ENCODE results near the gene THAP3. TPM values are rescaled to one million over a fixed set of nuclear protein-coding genes. Genes with fewer than 3 reads are reported as not detected.

The THAP3 gene
- polyA plus RNA-seq, 4 donors: 14.3 to 35.1 (median 18.0) TPM

GRCh38 chr1:6613361-6614018, 11.2 kb upstream of the THAP3 start, which contains the start of gene PHF13:
TSS of gene PHF13 (plus strand) at chr1:6613731. CDS start at chr1:6614067, 336 bp downstream.
- no peaks in the 10 kb centered on the region for H3K4me1 ChIP-seq (ENCODE audit: control insufficient read depth in 3 of 3, insufficient read depth in 2 of 3, low read depth in 1 of 3, low read length in 2 of 3)
- H3K4me3 ChIP-seq (ENCODE audit: low read depth in 1 of 3, low read length in 3 of 3): peak within 1 kb of the TSS; percentile 87 to 99 (median 99)
- FAIRE-seq: no peak

GRCh38 chr1:6614019-6614928, 10.4 kb upstream of the THAP3 start:
- 0 to 2% (median 1%) methylated on average over 43 to 114 of the region's 117 CpGs for WGBS, 3 donors
- FAIRE-seq (no peak), DNase-seq (peak; percentile 26 to 67)
- peaks cover 0 to 21% (median 0%) of the 10 kb centered on the region in 3 donors for H3K36me3 ChIP-seq (ENCODE audit: control insufficient read depth in 3 of 3, insufficient read depth in 2 of 3, low read depth in 1 of 3, low read length in 3 of 3)
- H3K9me3 ChIP-seq (ENCODE audit: control insufficient read depth in 2 of 2, insufficient read depth in 1 of 2, low read depth in 1 of 2, low read length in 1 of 2): no peaks in the 10 kb centered on the region
- no peaks in the 10 kb centered on the region for H3K27me3 ChIP-seq (ENCODE audit: control insufficient read depth in 3 of 3, insufficient read depth in 3 of 3, low read length in 3 of 3)
- peak overlapping the region; percentile 65 to 87 (median 78) for H3K27ac ChIP-seq (ENCODE audit: low read depth in 1 of 3, low read length in 2 of 3)
- peak overlapping the region; percentile 56 to 99 (median 99) for H3K4me3 ChIP-seq (ENCODE audit: low read depth in 1 of 3, low read length in 3 of 3)
- no peaks in the 10 kb centered on the region for H3K4me1 ChIP-seq (ENCODE audit: control insufficient read depth in 3 of 3, insufficient read depth in 2 of 3, low read depth in 1 of 3, low read length in 2 of 3)

More at GRCh38 chr1:6613361-6614018, 11.2 kb upstream of the THAP3 start, which contains the start of gene PHF13:
- peak; percentile 99 for DNase-seq
- Histone ChIP-seq H3K36me3 (ENCODE audit: control insufficient read depth in 3 of 3, insufficient read depth in 2 of 3, low read depth in 1 of 3, low read length in 3 of 3) (peaks cover 0 to 17% (median 0%) of the 10 kb centered on the region in 3 donors), H3K9me3 (ENCODE audit: control insufficient read depth in 2 of 2, insufficient read depth in 1 of 2, low read depth in 1 of 2, low read length in 1 of 2) (no peaks in the 10 kb centered on the region), H3K27me3 (ENCODE audit: control insufficient read depth in 3 of 3, insufficient read depth in 3 of 3, low read length in 3 of 3) (no peaks in the 10 kb centered on the region), H3K27ac (ENCODE audit: low read depth in 1 of 3, low read length in 2 of 3) (peak within 1 kb of the TSS; percentile 88 to 91 (median 90))
- whole genome bisulfite sequencing, 3 donors: 0 to 1% (median 1%) methylated on average over 24 to 84 of the region's 84 CpGs

DNA sequence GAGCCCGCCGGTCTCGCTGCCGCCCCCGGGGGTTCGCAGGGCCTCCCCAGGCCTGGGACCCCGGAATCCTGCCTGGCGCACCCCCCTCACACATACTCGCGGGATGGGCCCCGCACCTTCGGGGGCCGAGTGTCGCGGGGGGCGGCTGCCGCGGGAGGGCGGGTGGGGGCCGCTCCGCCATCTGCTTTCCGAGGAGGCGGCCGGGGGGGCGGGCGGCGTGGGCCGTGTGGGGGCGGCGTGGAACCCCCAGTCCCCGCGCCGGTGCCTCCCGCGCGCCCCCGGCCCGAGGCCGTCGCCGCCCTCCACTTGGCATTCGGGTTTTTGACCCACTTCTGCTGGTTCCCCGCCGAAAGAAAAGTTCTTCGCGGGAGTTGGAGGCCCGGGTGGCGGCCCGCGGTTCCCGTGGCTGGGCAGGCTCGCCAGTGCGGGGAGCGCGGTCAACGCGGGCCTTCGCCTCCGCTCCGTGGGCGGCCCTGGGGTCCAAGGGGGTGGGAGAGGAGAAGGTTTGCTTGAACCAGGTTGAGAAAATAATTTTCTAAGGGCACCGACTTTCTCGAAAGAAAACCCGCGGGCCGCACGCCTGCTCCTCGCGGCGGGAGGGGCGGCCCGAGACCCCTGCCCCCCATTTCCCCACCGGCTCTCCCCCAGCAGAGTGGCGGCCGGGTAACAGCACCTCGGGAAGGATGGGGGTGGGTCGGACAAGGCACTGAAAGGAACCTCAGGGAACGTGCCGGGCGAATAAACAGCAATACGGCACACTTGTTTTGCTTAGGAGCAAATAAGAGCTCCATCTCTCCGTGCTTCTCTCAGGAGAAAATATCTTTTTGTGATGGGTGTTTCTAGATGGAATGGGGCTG, 9.5 kb upstream of the THAP3 start:
- Histone ChIP-seq H3K4me3 (ENCODE audit: low read depth in 1 of 3, low read length in 3 of 3) (peak overlapping the region; percentile 56 to 99 (median 99)), H3K4me1 (ENCODE audit: control insufficient read depth in 3 of 3, insufficient read depth in 2 of 3, low read depth in 1 of 3, low read length in 2 of 3) (no peaks in the 10 kb centered on the region), H3K36me3 (ENCODE audit: control insufficient read depth in 3 of 3, insufficient read depth in 2 of 3, low read depth in 1 of 3, low read length in 3 of 3) (peaks cover 5 to 30% (median 6%) of the 10 kb centered on the region in 3 donors), H3K27me3 (ENCODE audit: control insufficient read depth in 3 of 3, insufficient read depth in 3 of 3, low read length in 3 of 3) (no peaks in the 10 kb centered on the region), H3K9me3 (ENCODE audit: control insufficient read depth in 2 of 2, insufficient read depth in 1 of 2, low read depth in 1 of 2, low read length in 1 of 2) (no peaks in the 10 kb centered on the region), H3K27ac (ENCODE audit: low read depth in 1 of 3, low read length in 2 of 3) (no peak overlapping the region)
- no peak for FAIRE-seq
- WGBS, 3 donors: 2 to 3% (median 2%) methylated on average over 58 to 82 of the region's 82 CpGs
- peak in 1 of 2 donors; percentile 39 for DNase-seq

DNA sequence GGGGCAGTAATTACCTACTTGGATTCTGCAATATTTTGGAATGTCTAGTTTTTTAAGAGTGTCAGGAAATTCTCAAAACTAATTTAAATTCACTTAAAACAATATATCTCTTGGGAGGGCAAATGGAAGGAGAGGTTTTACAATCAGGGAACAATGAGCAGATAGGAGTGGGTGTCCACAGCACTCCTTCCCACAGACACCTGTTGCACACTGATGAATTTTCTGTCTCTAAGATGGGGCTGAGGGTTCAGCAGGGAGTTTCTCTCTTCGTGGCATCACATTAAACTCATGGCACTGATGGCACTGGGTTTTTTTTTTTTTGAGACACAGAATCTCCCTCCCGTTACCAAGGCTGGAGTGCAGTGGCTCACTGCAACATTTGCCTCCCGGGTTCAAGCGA, 5.6 kb upstream of the THAP3 start:
- no peak overlapping the region for H3K4me3 ChIP-seq (ENCODE audit: low read depth in 1 of 3, low read length in 3 of 3)
- no peak for FAIRE-seq
- WGBS, 3 donors: 92 to 98% (median 93%) methylated on average over 4 of the region's 4 CpGs

GRCh38 chr1:6621429-6622391, 3.0 kb upstream of the THAP3 start:
- Histone ChIP-seq H3K9me3 (ENCODE audit: control insufficient read depth in 2 of 2, insufficient read depth in 1 of 2, low read depth in 1 of 2, low read length in 1 of 2) (no peaks in the 10 kb centered on the region), H3K27ac (ENCODE audit: low read depth in 1 of 3, low read length in 2 of 3) (no peak overlapping the region), H3K27me3 (ENCODE audit: control insufficient read depth in 3 of 3, insufficient read depth in 3 of 3, low read length in 3 of 3) (no peaks in the 10 kb centered on the region), H3K4me3 (ENCODE audit: low read depth in 1 of 3, low read length in 3 of 3) (no peak overlapping the region), H3K4me1 (ENCODE audit: control insufficient read depth in 3 of 3, insufficient read depth in 2 of 3, low read depth in 1 of 3, low read length in 2 of 3) (peaks cover 0 to 8% (median 0%) of the 10 kb centered on the region in 3 donors), H3K36me3 (ENCODE audit: control insufficient read depth in 3 of 3, insufficient read depth in 2 of 3, low read depth in 1 of 3, low read length in 3 of 3) (peaks cover 11 to 65% (median 12%) of the 10 kb centered on the region in 3 donors)
- DNase-seq (no peak), FAIRE-seq (no peak)
- 91 to 92% (median 91%) methylated on average over 41 of the region's 41 CpGs for WGBS, 3 donors

More for the DNA sequence above, 5.6 kb upstream of the THAP3 start:
- H3K9me3 ChIP-seq (ENCODE audit: control insufficient read depth in 2 of 2, insufficient read depth in 1 of 2, low read depth in 1 of 2, low read length in 1 of 2): no peaks in the 10 kb centered on the region
- no peaks in the 10 kb centered on the region for H3K4me1 ChIP-seq (ENCODE audit: control insufficient read depth in 3 of 3, insufficient read depth in 2 of 3, low read depth in 1 of 3, low read length in 2 of 3)
- no peaks in the 10 kb centered on the region for H3K27me3 ChIP-seq (ENCODE audit: control insufficient read depth in 3 of 3, insufficient read depth in 3 of 3, low read length in 3 of 3)
- peaks cover 11 to 64% (median 12%) of the 10 kb centered on the region in 3 donors for H3K36me3 ChIP-seq (ENCODE audit: control insufficient read depth in 3 of 3, insufficient read depth in 2 of 3, low read depth in 1 of 3, low read length in 3 of 3)
- no peak for DNase-seq
- H3K27ac ChIP-seq (ENCODE audit: low read depth in 1 of 3, low read length in 2 of 3): no peak overlapping the region

GRCh38 chr1:6622396-6623152, 2.1 kb upstream of the THAP3 start:
- no peak overlapping the region for H3K27ac ChIP-seq (ENCODE audit: low read depth in 1 of 3, low read length in 2 of 3)
- no peaks in the 10 kb centered on the region for H3K27me3 ChIP-seq (ENCODE audit: control insufficient read depth in 3 of 3, insufficient read depth in 3 of 3, low read length in 3 of 3)
- 85 to 89% (median 89%) methylated on average over 10 of the region's 10 CpGs for WGBS, 3 donors
- H3K9me3 ChIP-seq (ENCODE audit: control insufficient read depth in 2 of 2, insufficient read depth in 1 of 2, low read depth in 1 of 2, low read length in 1 of 2): no peaks in the 10 kb centered on the region
- no peak overlapping the region for H3K4me3 ChIP-seq (ENCODE audit: low read depth in 1 of 3, low read length in 3 of 3)
- H3K4me1 ChIP-seq (ENCODE audit: control insufficient read depth in 3 of 3, insufficient read depth in 2 of 3, low read depth in 1 of 3, low read length in 2 of 3): peaks cover 0 to 8% (median 0%) of the 10 kb centered on the region in 3 donors
- peaks cover 11 to 66% (median 12%) of the 10 kb centered on the region in 3 donors for H3K36me3 ChIP-seq (ENCODE audit: control insufficient read depth in 3 of 3, insufficient read depth in 2 of 3, low read depth in 1 of 3, low read length in 3 of 3)
- DNase-seq: no peak
- FAIRE-seq: no peak

All from small intestine (tissue), 7 donors.